GM23338 (cell line): ENCODE data around the gene PCDHGB4. TPM values are rescaled to one million over a fixed set of nuclear protein-coding genes. Genes with fewer than 3 reads are reported as not detected.

Experiments
- ATAC-seq: fragments of 200-7000 bp; cut with Tn5 transposase; 3 replicates; pipeline ENCODE4 v1.9.1; 2020
- DNase-seq: peaks from one replicate; pipeline ENCODE4 v3.0.0-alpha.2; 2015; ENCODE audit warnings: low spot score
- H2AFZ ChIP-seq: fragments of 200-600 bp; sonication (generic); 2 replicates; pipeline ENCODE4 v1.8.0; 2016; ENCODE audit warnings: antibody characterized with exemption, mild to moderate bottlenecking, moderate library complexity
- H3F3A ChIP-seq: fragments of 200-600 bp; sonication (generic); replicated peaks from 2 replicates; pipeline ENCODE4 v1.8.0; 2017; ENCODE audit warnings: antibody characterized with exemption, mixed run types, low read depth
- H3K27ac ChIP-seq: fragments of 200-600 bp; sonication (generic); 2 replicates; pipeline ENCODE4 v1.6.1; 2016; ENCODE audit warnings: low read depth
- H3K27me3 ChIP-seq: fragments of 200-600 bp; sonication (generic); 2 replicates; pipeline ENCODE4 v1.8.0; 2016; ENCODE audit warnings: mild to moderate bottlenecking, mixed run types, moderate library complexity; ENCODE audit not compliant: insufficient read depth
- H3K36me3 ChIP-seq: fragments of 200-600 bp; sonication (generic); 2 replicates; pipeline ENCODE4 v1.8.0; 2016; ENCODE audit warnings: mild to moderate bottlenecking; ENCODE audit not compliant: insufficient read depth
- H3K4me1 ChIP-seq: fragments of 200-600 bp; sonication (generic); 2 replicates; pipeline ENCODE4 v1.8.0; 2016; ENCODE audit warnings: mild to moderate bottlenecking, moderate library complexity; ENCODE audit not compliant: insufficient read depth
- H3K4me2 ChIP-seq: fragments of 200-600 bp; sonication (generic); 2 replicates; pipeline ENCODE4 v1.7.1; 2017; ENCODE audit warnings: mixed run types
- H3K4me3 ChIP-seq: fragments of 200-600 bp; sonication (generic); 2 replicates; pipeline ENCODE4 v1.6.1; 2016; ENCODE audit warnings: mixed run types
- H3K79me2 ChIP-seq: fragments of 200-600 bp; sonication (generic); replicated peaks from 2 replicates; pipeline ENCODE4 v1.8.0; 2017; ENCODE audit warnings: mild to moderate bottlenecking; ENCODE audit not compliant: insufficient read depth
- H3K9me2 ChIP-seq: fragments of 200-600 bp; sonication (generic); 2 replicates; pipeline ENCODE4 v1.8.0; 2017; ENCODE audit not compliant: insufficient read depth
- H4K20me1 ChIP-seq: fragments of 200-600 bp; sonication (generic); replicated peaks from 2 replicates; pipeline ENCODE4 v1.8.0; 2017; ENCODE audit warnings: mild to moderate bottlenecking; ENCODE audit not compliant: insufficient read depth
- H3K27ac Mint-ChIP-seq: 2 replicates; pipeline ENCODE4 v1.8.0; 2020; ENCODE audit warnings: inconsistent platforms, mild to moderate bottlenecking, moderate library complexity, mixed read lengths
- H3K27me3 Mint-ChIP-seq: 3 replicates; pipeline ENCODE4 v1.8.0; 2022; ENCODE audit warnings: low read depth, mild to moderate bottlenecking, moderate library complexity, mixed read lengths, inconsistent platforms; ENCODE audit not compliant: insufficient read depth, poor library complexity
- H3K36me3 Mint-ChIP-seq: 3 replicates; pipeline ENCODE4 v1.8.0; 2021; ENCODE audit warnings: low read depth, mild to moderate bottlenecking, inconsistent platforms, moderate library complexity, mixed read lengths
- H3K4me1 Mint-ChIP-seq: 3 replicates; pipeline ENCODE4 v1.8.0; 2020; ENCODE audit warnings: mild to moderate bottlenecking, inconsistent platforms, mixed read lengths
- H3K4me3 Mint-ChIP-seq: 3 replicates; pipeline ENCODE4 v1.8.0; 2021; ENCODE audit warnings: moderate library complexity, mild to moderate bottlenecking, inconsistent platforms, mixed read lengths
- H3K9me3 Mint-ChIP-seq: 3 replicates; pipeline ENCODE4 v1.8.0; 2020; ENCODE audit warnings: moderate library complexity, mild to moderate bottlenecking, inconsistent platforms, mixed read lengths
- CREB1 ChIP-seq: fragments of 250-450 bp; sonication (Bioruptor Pico); IDR thresholded peaks from 2 replicates; pipeline ENCODE4 v1.5.0; 2020; ENCODE audit warnings: low read depth, mild to moderate bottlenecking, moderate library complexity
- CTCF ChIP-seq, 2 experiments: fragments of 200-600 bp in 1 of 2; sonication (generic) in 1 of 2; conservative IDR thresholded peaks; 2 replicates each; pipeline versions ENCODE4 v1.5.1 to v1.6.1; 2016 to 2017; ENCODE audit warnings: antibody characterized with exemption in 2 of 2, low read depth in 2 of 2, mild to moderate bottlenecking in 2 of 2, moderate library complexity in 1 of 2
- EZH2 ChIP-seq: fragments of 200-600 bp; sonication (generic); IDR thresholded peaks from one replicate; pipeline ENCODE4 v1.8.0; 2017; ENCODE audit warnings: antibody characterized with exemption, mild to moderate bottlenecking, low read depth; ENCODE audit not compliant: unreplicated experiment
- EZH2phosphoT487 ChIP-seq: fragments of 200-600 bp; sonication (generic); IDR thresholded peaks from one replicate; pipeline ENCODE4 v1.8.1; 2018; ENCODE audit warnings: antibody characterized with exemption; ENCODE audit not compliant: unreplicated experiment
- NANOG ChIP-seq: IDR thresholded peaks from 2 replicates; pipeline ENCODE4 v1.6.1; 2016; ENCODE audit warnings: antibody characterized with exemption, borderline replicate concordance
- POLR2AphosphoS5 ChIP-seq: IDR thresholded peaks from 2 replicates; pipeline ENCODE4 v1.6.1; 2016; ENCODE audit warnings: antibody characterized with exemption, low read depth
- STAT1 ChIP-seq: IDR thresholded peaks from one replicate; pipeline ENCODE4 v1.6.1; 2016; ENCODE audit warnings: antibody characterized with exemption; ENCODE audit not compliant: unreplicated experiment
- ZNF114 ChIP-seq: fragments of 250-450 bp; sonication (Bioruptor Pico); IDR thresholded peaks from 2 replicates; pipeline ENCODE4 v1.5.0; 2020; ENCODE audit warnings: mild to moderate bottlenecking, moderate library complexity
- ZNF331 ChIP-seq: fragments of 250-450 bp; sonication (Bioruptor Pico); IDR thresholded peaks from 2 replicates; pipeline ENCODE4 v1.5.0; 2020; ENCODE audit warnings: low read depth, mild to moderate bottlenecking, moderate library complexity
- ZNF462 ChIP-seq: fragments of 250-450 bp; sonication (Bioruptor Pico); IDR thresholded peaks from 2 replicates; pipeline ENCODE4 v1.5.0; 2020; ENCODE audit warnings: mild to moderate bottlenecking, moderate library complexity
- polyA plus RNA-seq: library from polyadenylated mRNA; unstranded; fragments of >200 nt; fragmentation: Nextera tagmentation; extraction: Ambion mirVana; gene quantifications from 2 replicates; pipeline ENCODE4 v1.2.1, GENCODE V29; 2016
- total RNA-seq: library from RNA; depleted of rRNA; stranded (reverse); fragments of >200 nt; shearing (Covaris generic); gene quantifications from 2 replicates; pipeline ENCODE4 v1.2.3, GENCODE V29; 2014

The PCDHGB4 gene
- total and polyA plus RNA-seq, 2 experiments from 2014 or later = 3.5 to 16.6 TPM

- Histone ChIP-seq H3K79me2 (no peaks in the 10 kb centered on the region), H2AFZ (no peak overlapping the region), H3K27ac (no peak overlapping the region), H3K4me3 (no peak overlapping the region), H3K4me1 (peaks cover 17% of the 10 kb centered on the region; the same call in 1 of the 2 replicates), H3K27me3 (no peaks in the 10 kb centered on the region), H3F3A (0 out of 2 replicates have a peak, but pooled peaks cover 3% of the 10 kb centered on the region), H3K9me2 (no peaks in the 10 kb centered on the region), H3K36me3 (peaks cover 4% of the 10 kb centered on the region; the same call in 1 of the 2 replicates), H3K4me2 (no peak overlapping the region), H4K20me1 (no peaks in the 10 kb centered on the region)
- H3K27me3 Mint-ChIP-seq = peaks cover 13% of the 10 kb centered on the region
- H3K27ac Mint-ChIP-seq = no peak overlapping the region
- TF ChIP-seq EZH2phosphoT487 (no peak), CREB1 (no peak), ZNF331 (CRISPR knock-in tag) (no peak), ZNF114 (no peak), CTCF (conservative IDR thresholded peaks at IDR 0.05; ENCODE audit: low read depth in 2 of 2) (no peak), ZNF462 (CRISPR knock-in tag) (no peak), NANOG (no peak), POLR2AphosphoS5 (no peak), STAT1 (no peak), EZH2 (no peak)
- DNase-seq (no peak), ATAC-seq (no peak)
- peaks cover 73% of the 10 kb centered on the region for H3K9me3 Mint-ChIP-seq
- peaks cover 73% of the 10 kb centered on the region for H3K36me3 Mint-ChIP-seq
- H3K4me3 Mint-ChIP-seq = no peak overlapping the region
- H3K4me1 Mint-ChIP-seq = peaks cover 14% of the 10 kb centered on the region
These were observed 26.8 kb upstream of the PCDHGB4 start for GRCh38 chr5:141360685-141361084.
